B cell (primary cell): Measurements from ENCODE around the gene CCDC187. TPM values are rescaled to one million over a fixed set of nuclear protein-coding genes. Genes with fewer than 3 reads are reported as not detected.

Source experiments
- ATAC-seq: fragments of 200-7000 bp; cut with Tn5 transposase; one replicate; pipeline ENCODE4 v1.10.0; 2021; ENCODE audit warnings: low read depth, mild to moderate bottlenecking, moderate number of reproducible peaks, moderate library complexity
- CTCF ChIA-PET: fragments of 350-600 bp; sonication (Branson Sonifier 250); formaldehyde crosslinking; loops from one replicate; lab custom pipeline; 2021; ENCODE audit warnings: antibody characterized with exemption, inconsistent platforms; lab: Charles Lee
- POLR2A ChIA-PET: fragments of 350-600 bp; sonication (Branson Sonifier 250); formaldehyde crosslinking; loops from one replicate; lab custom pipeline; 2021; ENCODE audit warnings: antibody characterized with exemption; lab: Charles Lee
- DNase-seq: peaks from one replicate; pipeline ENCODE4 v3.0.0; 2013
- H2AFZ ChIP-seq: 2 replicates; pipeline ENCODE4 v1.6.1; 2012; ENCODE audit warnings: mild to moderate bottlenecking, low read depth, low read length; ENCODE audit not compliant: insufficient read depth, poor library complexity, severe bottlenecking
- H3K27ac ChIP-seq, 2 donors: 1 replicate in 1 of 2; 2 replicates in 1 of 2; pipeline ENCODE4 v1.5.1; 2012 to 2013; ENCODE audit warnings: low read length in 2 of 2, mild to moderate bottlenecking in 2 of 2, moderate library complexity in 1 of 2
- H3K27me3 ChIP-seq, 4 experiments: fragments of 200-600 bp in 1 of 4; sonication (generic) in 1 of 4; replicated peaks in 1 of 4; 1 replicate in 2 of 4; 2 replicates in 2 of 4; pipeline versions ENCODE4 v1.6.1 to v1.7.0; 2013 to 2016; ENCODE audit warnings: low read length in 3 of 4, mild to moderate bottlenecking in 2 of 4, mixed read lengths in 1 of 4, moderate library complexity in 1 of 4; ENCODE audit not compliant: insufficient read depth in 4 of 4, control insufficient read depth in 3 of 4; ENCODE audit errors: control extremely low read depth in 1 of 4
- H3K36me3 ChIP-seq, 2 experiments: replicated peaks in 1 of 2; 1 replicate in 1 of 2; 2 replicates in 1 of 2; pipeline versions ENCODE4 v1.6.1 to v1.7.1; 2013; ENCODE audit warnings: low read length in 1 of 2; ENCODE audit not compliant: insufficient read depth in 2 of 2, control insufficient read depth in 1 of 2; ENCODE audit errors: control extremely low read depth in 1 of 2, extremely low read depth in 1 of 2
- H3K4me1 ChIP-seq, 2 donors: fragments of 200-600 bp in 1 of 2; sonication (generic) in 1 of 2; 1 replicate in 1 of 2; 2 replicates in 1 of 2; pipeline versions ENCODE4 v1.5.1 to v1.6.1; 2013 to 2017; ENCODE audit warnings: low read length in 2 of 2; ENCODE audit not compliant: control insufficient read depth in 2 of 2, insufficient read depth in 2 of 2
- H3K4me2 ChIP-seq: replicated peaks from 2 replicates; pipeline ENCODE3; 2012; ENCODE audit warnings: mild to moderate bottlenecking, low read depth, low read length; ENCODE audit not compliant: poor library complexity, severe bottlenecking
- H3K4me3 ChIP-seq, 5 experiments: fragments of 200-600 bp in 1 of 5; sonication (generic) in 1 of 5; 1 replicate in 3 of 5; 2 replicates in 2 of 5; pipeline versions ENCODE4 v1.5.1 to v1.7.0; 2011 to 2016; ENCODE audit warnings: low read length in 4 of 5, mild to moderate bottlenecking in 4 of 5, low read depth in 2 of 5, control low read depth in 1 of 5, moderate library complexity in 1 of 5; ENCODE audit not compliant: insufficient read depth in 1 of 5; ENCODE audit errors: control extremely low read depth in 1 of 5, extremely low read depth in 1 of 5
- H3K79me2 ChIP-seq: fragments of 200-600 bp; sonication (generic); one replicate; pipeline ENCODE4 v1.6.0; 2016; ENCODE audit warnings: low read length; ENCODE audit not compliant: control insufficient read depth, insufficient read depth
- H3K9ac ChIP-seq: fragments of 200-600 bp; sonication (generic); 2 replicates; pipeline ENCODE4 v1.6.1; 2017; ENCODE audit warnings: mild to moderate bottlenecking, low read length, moderate library complexity
- H3K9me3 ChIP-seq, 3 donors: one replicate each; pipeline versions ENCODE4 v1.6.1 to v1.7.1; 2013; ENCODE audit warnings: low read length in 2 of 3; ENCODE audit not compliant: control insufficient read depth in 2 of 3, insufficient read depth in 1 of 3; ENCODE audit errors: control extremely low read depth in 1 of 3
- H4K20me1 ChIP-seq: 2 replicates; pipeline ENCODE4 v1.6.0; 2012; ENCODE audit warnings: mild to moderate bottlenecking, low read length; ENCODE audit not compliant: insufficient read depth, control insufficient read depth, poor library complexity, severe bottlenecking
- H3K27ac Mint-ChIP-seq: one replicate; pipeline ENCODE4 v1.8.0; 2021; ENCODE audit warnings: mixed read lengths
- H3K27me3 Mint-ChIP-seq: one replicate; pipeline ENCODE4 v1.8.0; 2021; ENCODE audit warnings: mixed read lengths
- H3K4me1 Mint-ChIP-seq: one replicate; pipeline ENCODE4 v1.8.0; 2021; ENCODE audit warnings: mixed read lengths
- H3K4me3 Mint-ChIP-seq: one replicate; pipeline ENCODE4 v1.8.0; 2021; ENCODE audit warnings: mixed read lengths
- H3K9me3 Mint-ChIP-seq: one replicate; pipeline ENCODE4 v1.8.0; 2022; ENCODE audit warnings: mixed read lengths; ENCODE audit not compliant: insufficient read depth
- CTCF ChIP-seq: fragments of 200-600 bp; IDR thresholded peaks from one replicate; pipeline ENCODE4 v1.8.0; 2022; ENCODE audit warnings: antibody characterized with exemption, mild to moderate bottlenecking
- EZH2 ChIP-seq: IDR thresholded peaks from 2 replicates; pipeline ENCODE4 v1.6.1; 2012; ENCODE audit warnings: borderline replicate concordance, low read depth, mild to moderate bottlenecking, moderate library complexity, low read length; ENCODE audit not compliant: insufficient read depth, poor library complexity, severe bottlenecking
- WGBS: methylation state at CpG from one replicate; pipeline ENCODE4 v1.1.5; 2013; ENCODE audit warnings: missing lambda C conversion rate; ENCODE audit not compliant: insufficient coverage; 5-methylcytosine and 5-hydroxymethylcytosine counted together
- intact Hi-C: fragments of 100-400 bp; cut with micrococcal nuclease; formaldehyde crosslinking; loops from one replicate; pipeline ENCODE4 v1.10.0; 2022
- polyA plus RNA-seq: library from polyadenylated mRNA; depleted of rRNA; stranded (reverse); fragments of >200 nt; gene quantifications from 2 replicates; pipeline ENCODE4 v1.2.3, GENCODE V29; 2012
- total RNA-seq, 2 donors: library from RNA; stranded (reverse); fragments of 120-200 nt in 1 of 2; gene quantifications; 1 replicate in 1 of 2; 2 replicates in 1 of 2; pipeline versions ENCODE4 v1.2.3 to v1.2.4, GENCODE V29; 2013 to 2022

The CCDC187 gene
- total and polyA plus RNA-seq, 2 donors (not counting 1 experiment from before 2014, with no cell fraction given), result 1.5 to 7.6 TPM

GRCh38 chr9:136257381-136258298, 46.3 kb downstream of the CCDC187 start:
- H3K79me2 ChIP-seq, result no peaks in the 10 kb centered on the region
- H3K9ac ChIP-seq, result no peak overlapping the region
- ChIA-PET CTCF (interaction anchor here (2.0 kb wide), 1 partner anchor 32 kb away, joined by 4 read pairs; no protein-coding TSS in a partner anchor), POLR2A (no interaction called here)
- no peaks in the 10 kb centered on the region for H4K20me1 ChIP-seq
- H3K4me1 ChIP-seq, result no peaks in the 10 kb centered on the region
- ATAC-seq (no peak), DNase-seq (no peak)
- no peak overlapping the region for H3K4me2 ChIP-seq
- no peak overlapping the region for H2AFZ ChIP-seq
- peaks cover 0 to 5% (median 0%) of the 10 kb centered on the region in 4 experiments for H3K27me3 ChIP-seq
- H3K4me3 ChIP-seq, result no peak overlapping the region
- no peaks in the 10 kb centered on the region for H3K36me3 ChIP-seq
- no peak for TF ChIP-seq CTCF
- no peak for TF ChIP-seq EZH2
- intact Hi-C loops, result no loop called here
- Mint-ChIP-seq H3K4me3 (no peak overlapping the region), H3K27me3 (no peaks in the 10 kb centered on the region), H3K9me3 (no peaks in the 10 kb centered on the region), H3K4me1 (no peaks in the 10 kb centered on the region), H3K27ac (no peak overlapping the region)
- 79% methylated on average over 31 of the region's 39 CpGs for WGBS
- H3K27ac ChIP-seq, result no peak overlapping the region
- no peaks in the 10 kb centered on the region for H3K9me3 ChIP-seq
